Thoracic aorta (tissue), 2 donors: Measurements from ENCODE around the gene TMEM253. TPM values are rescaled to one million over a fixed set of nuclear protein-coding genes. Genes with fewer than 3 reads are reported as not detected.

Source experiments
- ATAC-seq: fragments of 150-250 bp; one replicate; pipeline ENCODE4 v1.8.0; 2017; ENCODE audit warnings: low read depth; ENCODE audit not compliant: insufficient number of reproducible peaks, low FRiP score
- DNase-seq: peaks from one replicate; pipeline ENCODE4 v3.0.0-alpha.2; 2020; ENCODE audit warnings: low spot score
- H3K27ac ChIP-seq, 2 donors: fragments of 200-600 bp; sonication (generic); 1 replicate in 1 of 2; 2 replicates in 1 of 2; pipeline ENCODE4 v1.5.1; 2016; ENCODE audit warnings: mild to moderate bottlenecking in 2 of 2, moderate library complexity in 2 of 2
- H3K27me3 ChIP-seq: fragments of 200-600 bp; sonication (generic); replicated peaks from 2 replicates; pipeline ENCODE4 v1.6.0; 2016; ENCODE audit warnings: mild to moderate bottlenecking; ENCODE audit not compliant: insufficient read depth
- H3K36me3 ChIP-seq: fragments of 200-600 bp; sonication (generic); one replicate; pipeline ENCODE4 v1.5.1; 2016
- H3K4me1 ChIP-seq, 2 donors: fragments of 200-600 bp; sonication (generic); 1 replicate in 1 of 2; 2 replicates in 1 of 2; pipeline versions ENCODE4 v1.5.1 to v1.6.0; 2016; ENCODE audit warnings: low read depth in 2 of 2, mild to moderate bottlenecking in 1 of 2; ENCODE audit not compliant: control insufficient read depth in 1 of 2
- H3K4me3 ChIP-seq: fragments of 200-600 bp; sonication (generic); 2 replicates; pipeline ENCODE4 v1.5.1; 2016; ENCODE audit warnings: mild to moderate bottlenecking
- H3K9me3 ChIP-seq: fragments of 200-600 bp; sonication (generic); 2 replicates; pipeline ENCODE4 v1.5.1; 2016
- CTCF ChIP-seq: fragments of 200-600 bp; sonication (generic); IDR thresholded peaks from one replicate; pipeline ENCODE4 v1.5.1; 2019; ENCODE audit warnings: antibody characterized with exemption
- total RNA-seq, 2 donors: library from RNA; depleted of rRNA; stranded (reverse); fragments of >200 nt; gene quantifications; one replicate each; pipeline versions ENCODE4 v1.1.0 to v1.2.3, GENCODE V29; 2016

Gene TMEM253
- total RNA-seq, 2 donors from 2014 or later = not detected

- ATAC-seq = peak; percentile 18
- Histone ChIP-seq H3K27me3 (no peaks in the 10 kb centered on the region), H3K4me1 (peaks cover 0 to 9% of the 10 kb centered on the region in 2 donors), H3K4me3 (no peak overlapping the region), H3K27ac (no peak overlapping the region), H3K9me3 (no peaks in the 10 kb centered on the region), H3K36me3 (peaks cover 20% of the 10 kb centered on the region)
- no peak for DNase-seq
- peak; percentile 100 for TF ChIP-seq CTCF
Observed at GRCh38 chr14:21092273-21093011, 8.4 kb upstream of the TMEM253 start.

DNA sequence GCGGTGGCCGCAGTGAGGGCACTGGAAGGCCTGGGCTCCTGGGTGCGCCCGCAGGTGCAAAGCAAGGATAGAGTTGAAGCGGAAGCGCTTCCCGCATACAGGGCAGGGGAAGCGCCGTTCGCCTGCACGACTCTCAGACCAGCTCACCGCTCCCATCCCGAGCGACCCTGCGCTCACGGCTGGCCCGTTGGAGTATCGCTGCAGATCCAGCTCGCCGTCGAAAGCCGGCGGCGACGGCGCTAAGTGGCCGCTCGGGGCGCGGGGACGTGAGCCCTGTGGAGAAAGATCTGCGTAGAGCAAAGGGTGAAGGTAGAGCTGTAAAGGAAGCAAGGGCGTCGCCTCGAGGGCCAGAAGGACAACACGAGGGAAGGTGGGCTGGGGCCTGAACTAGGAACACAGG, 7.8 kb upstream of the TMEM253 start:
- TF ChIP-seq CTCF = no peak
- Histone ChIP-seq H3K27me3 (no peaks in the 10 kb centered on the region), H3K36me3 (peaks cover 20% of the 10 kb centered on the region), H3K4me1 (peaks cover 0 to 12% of the 10 kb centered on the region in 2 donors), H3K27ac (no peak overlapping the region), H3K9me3 (no peaks in the 10 kb centered on the region), H3K4me3 (no peak overlapping the region)
- DNase-seq (no peak), ATAC-seq (no peak)

- DNase-seq (no peak), ATAC-seq (no peak)
- TF ChIP-seq CTCF = no peak
- Histone ChIP-seq H3K4me1 (peaks cover under 1 to 15% of the 10 kb centered on the region in 2 donors), H3K27ac (no peak overlapping the region), H3K36me3 (peaks cover 14% of the 10 kb centered on the region), H3K27me3 (no peaks in the 10 kb centered on the region), H3K4me3 (no peak overlapping the region), H3K9me3 (no peaks in the 10 kb centered on the region)
Observed at GRCh38 chr14:21093769-21094681, 6.8 kb upstream of the TMEM253 start.

GRCh38 chr14:21095430-21096205, 5.2 kb upstream of the TMEM253 start:
- Histone ChIP-seq H3K27ac (peak overlapping the region in 1 of 2 donors; percentile 72), H3K36me3 (peaks cover 9% of the 10 kb centered on the region), H3K4me3 (no peak overlapping the region), H3K4me1 (peaks cover 5 to 26% of the 10 kb centered on the region in 2 donors), H3K9me3 (no peaks in the 10 kb centered on the region), H3K27me3 (no peaks in the 10 kb centered on the region)
- ATAC-seq = no peak
- TF ChIP-seq CTCF = no peak
- no peak for DNase-seq
